ENCODE data around the gene DENND2A. TPM values are rescaled to one million over a fixed set of nuclear protein-coding genes. Genes with fewer than 3 reads are reported as not detected.
"Not testable (repeated sequence)": the region's sequence is repeated elsewhere in the genome, so short reads cannot be mapped to it uniquely, and the experiment has no call there.

DENND2A gene
- polyA plus RNA-seq, 1 donor, result 41.2 TPM

- not testable (repeated sequence) for DNase-seq
Measured at GRCh38 chr7:140497807-140498206, 142.8 kb downstream of the DENND2A start.

GRCh38 chr7:140497241-140497769, 143.3 kb downstream of the DENND2A start:
- no peak for DNase-seq

- no peak for DNase-seq
Measured at GRCh38 chr7:140495514-140496097, 145.0 kb downstream of the DENND2A start.

GRCh38 chr7:140494867-140495266, 145.7 kb downstream of the DENND2A start:
- no peak for DNase-seq

- no peak for DNase-seq
Measured at GRCh38 chr7:140489026-140489359, 151.6 kb downstream of the DENND2A start.

GRCh38 chr7:140485500-140486265, 154.9 kb downstream of the DENND2A start:
- DNase-seq, result no peak

GRCh38 chr7:140484951-140485499, 155.6 kb downstream of the DENND2A start:
- no peak for DNase-seq

- DNase-seq, result no peak
Measured at GRCh38 chr7:140484479-140484878, 156.1 kb downstream of the DENND2A start.

- no peak for DNase-seq
Measured at GRCh38 chr7:140479739-140480084, 160.9 kb downstream of the DENND2A start.

GRCh38 chr7:140479062-140479738, 161.4 kb downstream of the DENND2A start, which contains the start of gene MKRN1:
Gene MKRN1 (minus strand): TSS chr7:140479505. CDS start chr7:140479344, 161 bp downstream.
- DNase-seq, result peak; percentile 94

- peak; percentile 39 for DNase-seq
Measured at GRCh38 chr7:140478246-140479061, 162.2 kb downstream of the DENND2A start.

- DNase-seq, result no peak
Measured at GRCh38 chr7:140476698-140477261, 163.8 kb downstream of the DENND2A start.

GRCh38 chr7:140475747-140476333, 164.8 kb downstream of the DENND2A start:
- peak; percentile 15 for DNase-seq

Other genes starting within 250 kb of the DENND2A start
- gene SLC37A3, start 242.3 kb downstream of the DENND2A start, polyA plus RNA-seq (ENCODE audit: insufficient read length), result 27.5 TPM
- gene RAB19, start 236.8 kb downstream of the DENND2A start, polyA plus RNA-seq (ENCODE audit: insufficient read length), result not detected
- gene MKRN1, start 161.3 kb downstream of the DENND2A start, polyA plus RNA-seq (ENCODE audit: insufficient read length), result 77.3 TPM
- gene ADCK2, start 32.1 kb upstream of the DENND2A start, polyA plus RNA-seq (ENCODE audit: insufficient read length), result 13.1 TPM
- gene NDUFB2, start 55.9 kb upstream of the DENND2A start, polyA plus RNA-seq (ENCODE audit: insufficient read length), result 148 TPM